ENCODE measurements around the gene MMD2.

The MMD2 gene

GRCh38 chr7:4959306-4959705 is 319 bp upstream of the MMD2 start:
- WGBS (ENCODE audit: insufficient coverage, insufficient read length) = no CpG with 5 or more reads among the region's 21 CpGs
- Histone ChIP-seq H3K4me3 (ENCODE audit: low read length) (peak overlapping the region; percentile 32; the same call in 1 of the 2 replicates), H3K4me1 (ENCODE audit: control insufficient read depth, insufficient read depth, low read length) (0 out of 2 replicates have a peak, but pooled peaks cover 1% of the 10 kb centered on the region), H3K27ac (ENCODE audit: low read length) (no peak overlapping the region), H3K36me3 (ENCODE audit: control insufficient read depth, insufficient read depth, low read length) (no peaks in the 10 kb centered on the region), H3K27me3 (ENCODE audit: control insufficient read depth, insufficient read depth, low read length) (peaks cover 11% of the 10 kb centered on the region), H3K9me3 (ENCODE audit: control insufficient read depth, insufficient read depth, low read length) (no peaks in the 10 kb centered on the region)
- DNase-seq (ENCODE audit: low read depth, low spot score) = no peak

- 0 out of 2 replicates have a peak, but pooled peaks cover 1% of the 10 kb centered on the region for H3K4me1 ChIP-seq (ENCODE audit: control insufficient read depth, insufficient read depth, low read length)
- H3K36me3 ChIP-seq (ENCODE audit: control insufficient read depth, insufficient read depth, low read length) = no peaks in the 10 kb centered on the region
- H3K27me3 ChIP-seq (ENCODE audit: control insufficient read depth, insufficient read depth, low read length) = peaks cover 11% of the 10 kb centered on the region
- no peaks in the 10 kb centered on the region for H3K9me3 ChIP-seq (ENCODE audit: control insufficient read depth, insufficient read depth, low read length)
- DNase-seq (ENCODE audit: low read depth, low spot score) = no peak
- no CpG with 5 or more reads among the region's 13 CpGs for WGBS (ENCODE audit: insufficient coverage, insufficient read length)
- H3K4me3 ChIP-seq (ENCODE audit: low read length) = no peak overlapping the region
- no peak overlapping the region for H3K27ac ChIP-seq (ENCODE audit: low read length)
These were observed 1.0 kb downstream of the MMD2 start for GRCh38 chr7:4957847-4958476.

DNA sequence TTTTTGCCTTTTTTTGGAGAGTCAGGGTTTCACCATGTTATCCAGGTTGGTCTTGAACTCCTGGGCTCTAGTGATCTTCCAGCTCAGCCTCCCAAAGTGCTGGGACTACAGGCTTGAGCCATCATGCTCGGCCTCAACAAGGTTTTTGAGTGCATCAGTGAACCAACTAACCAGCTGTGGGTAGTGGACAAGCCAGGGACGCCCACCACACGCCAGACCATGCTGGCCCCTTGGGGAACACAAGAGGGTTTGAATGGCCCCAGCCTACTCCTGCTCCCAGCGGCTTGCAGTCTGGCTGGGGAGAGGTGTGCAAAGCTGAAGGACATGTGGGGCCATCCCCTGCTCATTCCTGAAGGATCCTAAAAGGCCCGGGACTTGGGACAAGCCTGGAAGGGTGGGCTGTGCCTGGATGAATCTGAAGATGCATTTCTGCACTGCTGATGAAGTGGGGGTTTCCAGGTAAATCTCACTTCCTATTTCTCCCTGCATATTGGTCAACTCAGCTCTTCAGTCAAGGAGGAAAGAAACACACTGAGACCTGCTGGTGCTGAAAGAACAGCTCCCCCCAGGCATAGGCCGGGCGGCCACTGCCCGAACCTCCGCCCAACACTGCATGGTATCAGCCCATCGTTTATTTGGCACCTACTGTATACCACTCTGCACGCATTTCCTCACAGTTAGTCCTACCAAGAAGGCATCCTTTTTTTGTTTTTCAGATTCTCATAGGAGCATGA is 6.9 kb downstream of the MMD2 start:
- WGBS (ENCODE audit: insufficient coverage, insufficient read length) = no CpG with 5 or more reads among the region's 11 CpGs
- DNase-seq (ENCODE audit: low read depth, low spot score) = no peak
- H3K36me3 ChIP-seq (ENCODE audit: control insufficient read depth, insufficient read depth, low read length) = no peaks in the 10 kb centered on the region
- H3K4me1 ChIP-seq (ENCODE audit: control insufficient read depth, insufficient read depth, low read length) = no peaks in the 10 kb centered on the region
- no peak overlapping the region for H3K4me3 ChIP-seq (ENCODE audit: low read length)
- no peak overlapping the region for H3K27ac ChIP-seq (ENCODE audit: low read length)
- H3K27me3 ChIP-seq (ENCODE audit: control insufficient read depth, insufficient read depth, low read length) = no peaks in the 10 kb centered on the region; the same call in 1 of the 2 replicates
- H3K9me3 ChIP-seq (ENCODE audit: control insufficient read depth, insufficient read depth, low read length) = no peaks in the 10 kb centered on the region

DNA sequence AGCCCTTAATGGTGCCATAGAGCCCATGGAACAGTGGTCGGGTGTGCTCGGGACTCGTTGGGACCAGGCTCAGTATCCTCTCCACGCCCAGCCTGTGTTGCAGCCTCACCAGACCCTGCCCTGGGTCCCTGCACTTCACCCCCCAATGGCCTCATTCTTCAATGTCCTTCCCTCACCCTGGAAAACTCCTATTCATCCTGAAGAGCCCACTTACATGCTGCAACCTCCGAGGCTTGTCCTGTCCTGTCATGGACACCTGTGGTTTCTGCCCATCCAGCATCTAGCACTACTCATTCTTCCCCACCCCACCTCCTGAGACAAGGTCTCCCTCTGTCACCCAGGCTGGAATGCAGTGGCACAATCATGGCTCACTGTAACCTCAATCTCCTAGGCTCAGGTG is 7.7 kb downstream of the MMD2 start:
- DNase-seq (ENCODE audit: low read depth, low spot score) = no peak
- Histone ChIP-seq H3K27ac (ENCODE audit: low read length) (no peak overlapping the region), H3K9me3 (ENCODE audit: control insufficient read depth, insufficient read depth, low read length) (no peaks in the 10 kb centered on the region), H3K4me1 (ENCODE audit: control insufficient read depth, insufficient read depth, low read length) (no peaks in the 10 kb centered on the region), H3K27me3 (ENCODE audit: control insufficient read depth, insufficient read depth, low read length) (no peaks in the 10 kb centered on the region; the same call in 1 of the 2 replicates), H3K4me3 (ENCODE audit: low read length) (no peak overlapping the region), H3K36me3 (ENCODE audit: control insufficient read depth, insufficient read depth, low read length) (no peaks in the 10 kb centered on the region)
- WGBS (ENCODE audit: insufficient coverage, insufficient read length) = no CpG with 5 or more reads among the region's 5 CpGs

DNA sequence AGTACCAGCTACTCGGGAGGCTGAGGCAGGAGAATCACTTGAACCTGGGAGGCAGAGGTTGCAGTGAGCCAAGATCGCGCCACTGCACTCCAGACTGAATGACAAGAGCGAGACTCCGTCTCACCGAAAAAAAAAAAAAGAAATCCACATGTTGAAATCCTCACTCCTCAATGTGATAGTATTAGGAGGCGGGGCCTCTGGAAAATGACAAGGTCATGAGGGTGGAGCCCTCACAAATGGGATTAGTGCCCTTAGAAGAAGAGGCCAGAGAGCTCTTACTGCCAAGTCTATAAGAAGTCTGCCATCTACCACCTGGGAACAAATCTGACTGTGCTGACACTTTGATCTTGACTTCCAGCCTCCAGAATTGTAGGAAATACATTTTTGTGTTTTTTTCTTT is 10.6 kb downstream of the MMD2 start:
- no peaks in the 10 kb centered on the region for H3K9me3 ChIP-seq (ENCODE audit: control insufficient read depth, insufficient read depth, low read length)
- WGBS (ENCODE audit: insufficient coverage, insufficient read length) = no CpG with 5 or more reads among the region's 7 CpGs
- no peak for DNase-seq (ENCODE audit: low read depth, low spot score)
- H3K27me3 ChIP-seq (ENCODE audit: control insufficient read depth, insufficient read depth, low read length) = no peaks in the 10 kb centered on the region
- no peaks in the 10 kb centered on the region for H3K4me1 ChIP-seq (ENCODE audit: control insufficient read depth, insufficient read depth, low read length)
- no peak overlapping the region for H3K27ac ChIP-seq (ENCODE audit: low read length)
- H3K36me3 ChIP-seq (ENCODE audit: control insufficient read depth, insufficient read depth, low read length) = no peaks in the 10 kb centered on the region
- H3K4me3 ChIP-seq (ENCODE audit: low read length) = no peak overlapping the region

- Histone ChIP-seq H3K27ac (ENCODE audit: low read length) (no peak overlapping the region), H3K36me3 (ENCODE audit: control insufficient read depth, insufficient read depth, low read length) (no peaks in the 10 kb centered on the region), H3K27me3 (ENCODE audit: control insufficient read depth, insufficient read depth, low read length) (no peaks in the 10 kb centered on the region), H3K4me3 (ENCODE audit: low read length) (no peak overlapping the region), H3K4me1 (ENCODE audit: control insufficient read depth, insufficient read depth, low read length) (no peaks in the 10 kb centered on the region), H3K9me3 (ENCODE audit: control insufficient read depth, insufficient read depth, low read length) (no peaks in the 10 kb centered on the region)
- no CpG with 5 or more reads among the region's 26 CpGs for WGBS (ENCODE audit: insufficient coverage, insufficient read length)
- no peak for DNase-seq (ENCODE audit: low read depth, low spot score)
These were observed 13.0 kb downstream of the MMD2 start for GRCh38 chr7:4945949-4946348.

DNA sequence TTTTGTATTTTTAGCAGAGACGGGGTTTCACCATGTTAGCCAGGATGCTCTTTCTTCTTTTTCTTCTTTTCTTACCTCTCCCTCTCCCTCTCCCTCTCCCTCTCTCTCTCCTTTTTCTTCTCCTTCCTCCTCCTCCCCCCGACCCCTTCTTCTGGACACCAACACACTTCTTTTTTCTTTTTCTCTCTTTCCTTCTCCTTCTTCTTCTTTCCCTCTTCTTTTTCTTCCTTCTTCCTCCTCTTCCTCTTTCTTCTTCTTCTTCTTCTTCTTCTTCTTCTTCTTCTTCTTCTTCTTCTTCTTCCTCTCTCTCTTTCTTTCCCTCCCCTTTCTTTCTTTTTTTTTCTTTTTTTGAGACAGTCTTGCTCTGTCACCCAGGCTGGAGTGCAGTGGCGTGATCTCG is 14.0 kb downstream of the MMD2 start:
- no peaks in the 10 kb centered on the region for H3K27me3 ChIP-seq (ENCODE audit: control insufficient read depth, insufficient read depth, low read length)
- no peak overlapping the region for H3K4me3 ChIP-seq (ENCODE audit: low read length)
- no peaks in the 10 kb centered on the region for H3K36me3 ChIP-seq (ENCODE audit: control insufficient read depth, insufficient read depth, low read length)
- H3K9me3 ChIP-seq (ENCODE audit: control insufficient read depth, insufficient read depth, low read length) = no peaks in the 10 kb centered on the region
- no peaks in the 10 kb centered on the region for H3K4me1 ChIP-seq (ENCODE audit: control insufficient read depth, insufficient read depth, low read length)
- no peak for DNase-seq (ENCODE audit: low read depth, low spot score)
- no peak overlapping the region for H3K27ac ChIP-seq (ENCODE audit: low read length)
- WGBS (ENCODE audit: insufficient coverage, insufficient read length) = 100% methylated on average over 1 of the region's 4 CpGs

DNA sequence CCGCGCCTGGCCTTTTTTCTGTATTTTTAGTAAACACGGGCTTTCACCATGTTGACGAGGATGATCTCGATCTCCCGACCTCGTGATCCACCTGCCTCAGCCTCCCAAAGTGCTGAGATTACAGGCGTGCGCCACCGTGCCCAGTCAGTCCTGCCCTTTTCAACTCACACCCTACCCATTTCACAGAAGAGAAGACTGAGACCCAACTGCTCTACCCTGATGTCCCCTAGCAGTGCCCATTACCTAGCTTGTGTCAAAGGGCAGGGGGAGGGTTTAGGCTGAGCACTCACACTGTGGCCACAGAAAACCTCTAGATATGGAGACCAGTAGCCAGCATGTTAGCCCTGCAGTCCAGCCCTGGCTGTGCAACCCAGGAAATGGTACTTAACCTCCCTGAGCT is 15.7 kb downstream of the MMD2 start:
- DNase-seq (ENCODE audit: low read depth, low spot score) = no peak
- no peaks in the 10 kb centered on the region for H3K4me1 ChIP-seq (ENCODE audit: control insufficient read depth, insufficient read depth, low read length)
- no peak overlapping the region; the same call in 1 of the 2 replicates for H3K4me3 ChIP-seq (ENCODE audit: low read length)
- no peaks in the 10 kb centered on the region for H3K9me3 ChIP-seq (ENCODE audit: control insufficient read depth, insufficient read depth, low read length)
- H3K27ac ChIP-seq (ENCODE audit: low read length) = no peak overlapping the region
- H3K36me3 ChIP-seq (ENCODE audit: control insufficient read depth, insufficient read depth, low read length) = no peaks in the 10 kb centered on the region
- WGBS (ENCODE audit: insufficient coverage, insufficient read length) = no CpG with 5 or more reads among the region's 10 CpGs
- no peaks in the 10 kb centered on the region for H3K27me3 ChIP-seq (ENCODE audit: control insufficient read depth, insufficient read depth, low read length)

DNA sequence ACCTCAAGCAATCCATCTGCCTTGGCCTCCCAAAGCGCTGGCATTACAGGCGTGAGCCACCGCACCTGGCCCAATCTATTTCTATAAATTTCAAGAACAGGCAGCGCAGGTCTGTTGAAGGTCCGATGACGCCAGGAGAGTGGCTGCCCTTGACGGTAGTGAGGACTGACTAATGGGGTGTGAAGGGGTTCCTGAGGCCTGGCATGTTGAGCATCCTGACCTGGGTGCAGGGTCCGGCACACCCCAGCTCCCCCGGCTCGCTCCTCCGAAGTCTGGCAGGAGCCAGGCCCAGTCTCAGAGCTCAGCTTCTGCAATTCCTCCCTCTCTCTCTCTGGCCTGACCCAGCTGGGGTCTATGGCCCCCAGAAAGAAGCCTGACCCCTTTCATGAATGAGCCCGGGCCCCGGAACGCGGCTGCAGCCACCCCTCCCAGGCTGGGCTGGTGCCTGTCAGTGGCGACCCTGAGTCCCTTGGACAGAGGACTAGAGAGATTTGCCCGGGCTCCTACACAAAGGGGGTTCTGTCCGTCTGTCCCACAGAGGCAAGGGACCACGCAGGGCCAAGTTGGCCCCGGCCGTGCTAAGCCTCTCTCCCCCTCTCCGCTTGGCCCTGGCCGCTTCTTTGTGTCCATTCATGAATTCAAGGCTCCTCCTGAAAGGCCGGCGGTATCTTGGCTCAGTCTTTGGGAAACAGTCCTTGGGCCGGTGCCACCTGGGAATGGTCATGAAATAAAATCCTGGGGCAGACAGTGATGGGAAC is 18.8 kb downstream of the MMD2 start:
- WGBS (ENCODE audit: insufficient coverage, insufficient read length) = no CpG with 5 or more reads among the region's 26 CpGs
- no peaks in the 10 kb centered on the region for H3K27me3 ChIP-seq (ENCODE audit: control insufficient read depth, insufficient read depth, low read length)

GRCh38 chr7:4937411-4937810 is 21.6 kb downstream of the MMD2 start:
- no peaks in the 10 kb centered on the region; the same call in 1 of the 2 replicates for H3K4me1 ChIP-seq (ENCODE audit: control insufficient read depth, insufficient read depth, low read length)
- no peak overlapping the region for H3K4me3 ChIP-seq (ENCODE audit: low read length)
- no peaks in the 10 kb centered on the region for H3K27me3 ChIP-seq (ENCODE audit: control insufficient read depth, insufficient read depth, low read length)
- H3K9me3 ChIP-seq (ENCODE audit: control insufficient read depth, insufficient read depth, low read length) = no peaks in the 10 kb centered on the region; the same call in 1 of the 2 replicates
- DNase-seq (ENCODE audit: low read depth, low spot score) = no peak
- H3K36me3 ChIP-seq (ENCODE audit: control insufficient read depth, insufficient read depth, low read length) = no peaks in the 10 kb centered on the region
- no peak overlapping the region for H3K27ac ChIP-seq (ENCODE audit: low read length)
- WGBS (ENCODE audit: insufficient coverage, insufficient read length) = no CpG with 5 or more reads among the region's 7 CpGs

More for the DNA sequence above, 18.8 kb downstream of the MMD2 start:
- no peaks in the 10 kb centered on the region for H3K36me3 ChIP-seq (ENCODE audit: control insufficient read depth, insufficient read depth, low read length)
- no peak overlapping the region for H3K4me3 ChIP-seq (ENCODE audit: low read length)
- no peaks in the 10 kb centered on the region; the same call in 1 of the 2 replicates for H3K9me3 ChIP-seq (ENCODE audit: control insufficient read depth, insufficient read depth, low read length)
- no peaks in the 10 kb centered on the region; the same call in 1 of the 2 replicates for H3K4me1 ChIP-seq (ENCODE audit: control insufficient read depth, insufficient read depth, low read length)
- no peak overlapping the region for H3K27ac ChIP-seq (ENCODE audit: low read length)
- no peak for DNase-seq (ENCODE audit: low read depth, low spot score)
